NK-92 treated with Interleukin-12 subunit alpha and Interleukin-12 subunit beta, amount 100 ng/mL, for 24 hours (cell line): ENCODE results near the gene CDC25B.

Experiments
- DNase-seq: peaks from one replicate; lab custom pipeline; 2025; lab: John Stamatoyannopoulos, UW

The CDC25B gene

DNA sequence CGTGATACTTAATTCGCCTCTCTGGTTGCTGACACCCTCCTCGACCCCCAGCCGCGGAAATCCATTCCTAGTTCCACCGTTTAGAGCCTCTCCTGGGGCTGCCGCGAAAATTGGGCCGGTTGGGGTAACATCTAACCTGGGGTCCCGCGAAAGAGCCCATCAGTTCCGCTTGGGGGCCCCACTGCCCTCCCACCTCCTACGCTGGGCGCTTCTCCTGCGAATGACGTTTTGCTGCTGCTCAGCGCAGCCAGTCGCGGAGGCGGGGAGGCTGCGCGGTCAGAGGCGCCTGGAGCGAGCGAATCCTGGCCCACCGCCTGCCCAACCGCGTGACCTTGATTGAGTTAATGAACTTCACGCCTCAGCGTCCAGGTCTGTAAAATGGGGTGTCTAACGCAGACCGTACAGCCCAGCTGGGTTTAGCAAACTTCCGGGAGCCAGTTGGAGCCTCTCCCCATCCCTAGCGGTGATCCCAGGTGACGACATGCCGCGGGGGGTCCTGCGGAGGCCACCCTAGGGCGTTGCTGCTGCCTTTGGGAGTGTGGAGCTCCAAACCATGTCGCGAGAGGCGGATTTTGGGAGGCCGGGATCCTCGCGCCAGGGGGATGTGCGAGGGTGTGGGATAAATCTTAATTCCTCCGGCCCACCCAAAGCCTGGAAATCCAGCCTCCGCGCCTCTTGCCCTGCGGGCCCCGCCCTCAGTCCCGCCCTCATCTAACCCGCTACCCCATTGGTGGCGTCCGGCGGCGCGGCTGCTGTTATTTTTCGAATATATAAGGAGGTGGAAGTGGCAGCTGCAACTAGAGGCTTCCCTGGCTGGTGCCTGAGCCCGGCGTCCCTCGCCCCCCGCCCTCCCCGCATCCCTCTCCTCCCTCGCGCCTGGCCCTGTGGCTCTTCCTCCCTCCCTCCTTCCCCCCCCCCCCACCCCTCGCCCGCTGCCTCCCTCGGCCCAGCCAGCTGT lies at the start of gene CDC25B:
Gene CDC25B (plus strand): TSS at position 800 of the 958 bp plus-strand sequence. CDS start 222 bp downstream, outside the sequence.
- DNase-seq = peak; percentile 88

GRCh38 chr20:3747471-3747870 lies 48.6 kb upstream of the CDC25B start:
- no peak for DNase-seq

- DNase-seq = no peak
Measured at GRCh38 chr20:3748073-3748472, 48.0 kb upstream of the CDC25B start.

DNA sequence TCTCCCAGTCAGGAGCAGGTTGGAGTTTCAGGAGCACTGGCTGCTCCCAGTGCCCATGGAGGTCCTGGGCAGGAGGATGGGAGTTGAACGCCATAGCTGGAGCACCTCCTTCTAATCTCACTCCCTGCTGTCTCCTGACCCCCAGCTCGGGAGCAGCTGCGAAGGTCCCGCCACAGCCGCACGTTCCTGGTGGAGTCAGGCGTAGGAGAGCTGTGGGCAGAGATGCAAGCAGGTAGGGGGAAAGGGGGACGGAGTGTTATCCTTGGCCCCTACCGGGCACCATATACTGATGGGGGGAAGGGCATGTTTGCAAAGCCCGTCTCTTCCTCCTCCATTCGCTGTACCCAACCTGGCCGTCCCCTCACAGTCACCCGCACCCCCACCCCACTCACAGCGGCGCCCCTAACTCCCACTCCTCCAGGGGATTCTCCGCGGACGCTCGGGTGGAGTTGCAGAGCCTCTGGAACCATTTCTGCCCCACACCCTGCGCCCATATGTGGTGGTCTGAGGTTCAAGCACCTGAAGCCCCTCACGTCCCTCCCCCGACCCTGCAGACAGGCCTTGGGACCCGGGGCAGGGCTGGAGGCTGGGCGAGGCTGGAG lies 46.9 kb upstream of the CDC25B start:
- no peak for DNase-seq

DNA sequence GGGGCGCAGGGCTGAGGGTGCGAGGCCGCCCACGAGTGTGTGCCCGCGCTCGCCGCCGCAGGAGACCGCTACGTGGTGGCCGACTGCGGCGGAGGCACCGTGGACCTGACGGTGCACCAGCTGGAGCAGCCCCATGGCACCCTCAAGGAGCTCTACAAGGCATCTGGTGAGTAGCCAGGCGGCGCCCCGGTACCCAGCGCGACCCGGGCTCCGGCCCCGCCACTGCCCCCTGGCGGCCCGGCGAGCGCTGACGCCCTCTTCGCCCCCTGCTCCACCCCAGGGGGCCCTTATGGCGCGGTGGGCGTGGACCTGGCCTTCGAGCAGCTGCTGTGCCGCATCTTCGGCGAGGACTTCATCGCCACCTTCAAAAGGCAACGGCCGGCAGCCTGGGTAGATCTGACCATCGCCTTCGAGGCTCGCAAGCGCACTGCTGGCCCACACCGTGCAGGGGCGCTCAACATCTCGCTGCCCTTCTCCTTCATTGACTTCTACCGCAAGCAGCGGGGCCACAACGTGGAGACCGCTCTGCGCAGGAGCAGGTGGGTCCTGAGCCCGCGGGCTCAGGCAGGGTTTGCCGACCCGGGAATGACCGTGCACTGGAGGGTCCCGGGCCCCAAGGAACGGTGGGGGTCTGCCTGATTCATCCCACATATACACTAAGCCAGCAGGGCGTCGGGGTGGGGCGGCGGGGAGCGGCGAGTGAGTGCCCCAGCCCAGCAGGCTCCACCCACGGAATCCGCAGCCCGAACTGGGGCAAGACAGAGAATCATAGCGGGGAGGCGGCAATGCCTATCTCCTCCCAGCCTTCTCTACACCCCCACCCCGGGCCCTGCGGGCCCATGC lies 46.2 kb upstream of the CDC25B start:
- DNase-seq = no peak

DNA sequence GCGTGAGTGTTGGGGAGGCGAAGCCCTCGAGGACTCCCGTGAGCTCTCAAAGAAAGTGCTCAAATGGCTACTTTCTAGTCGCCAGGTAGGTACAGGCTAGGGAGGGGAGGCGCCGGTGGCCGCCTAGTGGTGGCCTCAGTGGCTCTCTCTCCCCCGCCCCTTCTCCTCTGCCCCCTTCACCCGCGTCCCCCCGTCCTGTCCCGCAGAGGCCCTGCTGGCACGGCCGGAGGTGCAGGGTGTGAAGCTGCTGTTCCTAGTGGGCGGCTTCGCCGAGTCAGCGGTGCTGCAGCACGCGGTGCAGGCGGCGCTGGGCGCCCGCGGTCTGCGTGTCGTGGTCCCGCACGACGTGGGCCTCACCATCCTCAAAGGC lies 44.8 kb upstream of the CDC25B start:
- no peak for DNase-seq

DNA sequence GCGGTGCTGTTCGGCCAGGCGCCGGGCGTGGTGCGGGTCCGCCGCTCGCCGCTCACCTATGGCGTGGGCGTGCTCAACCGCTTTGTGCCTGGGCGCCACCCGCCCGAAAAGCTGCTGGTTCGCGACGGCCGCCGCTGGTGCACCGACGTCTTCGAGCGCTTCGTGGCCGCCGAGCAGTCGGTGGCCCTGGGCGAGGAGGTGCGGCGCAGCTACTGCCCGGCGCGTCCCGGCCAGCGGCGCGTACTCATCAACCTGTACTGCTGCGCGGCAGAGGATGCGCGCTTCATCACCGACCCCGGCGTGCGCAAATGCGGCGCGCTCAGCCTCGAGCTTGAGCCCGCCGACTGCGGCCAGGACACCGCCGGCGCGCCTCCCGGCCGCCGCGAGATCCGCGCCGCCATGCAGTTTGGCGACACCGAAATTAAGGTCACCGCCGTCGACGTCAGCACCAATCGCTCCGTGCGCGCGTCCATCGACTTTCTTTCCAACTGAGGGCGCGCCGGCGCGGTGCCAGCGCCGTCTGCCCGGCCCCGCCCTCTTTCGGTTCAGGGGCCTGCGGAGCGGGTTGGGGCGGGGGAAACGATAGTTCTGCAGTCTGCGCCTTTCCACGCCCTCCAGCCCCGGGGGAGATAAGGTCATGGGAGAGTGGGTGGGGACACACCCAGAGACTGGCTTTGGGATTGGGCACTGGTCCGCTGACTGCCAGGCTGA lies 44.3 kb upstream of the CDC25B start:
- DNase-seq = no peak

DNA sequence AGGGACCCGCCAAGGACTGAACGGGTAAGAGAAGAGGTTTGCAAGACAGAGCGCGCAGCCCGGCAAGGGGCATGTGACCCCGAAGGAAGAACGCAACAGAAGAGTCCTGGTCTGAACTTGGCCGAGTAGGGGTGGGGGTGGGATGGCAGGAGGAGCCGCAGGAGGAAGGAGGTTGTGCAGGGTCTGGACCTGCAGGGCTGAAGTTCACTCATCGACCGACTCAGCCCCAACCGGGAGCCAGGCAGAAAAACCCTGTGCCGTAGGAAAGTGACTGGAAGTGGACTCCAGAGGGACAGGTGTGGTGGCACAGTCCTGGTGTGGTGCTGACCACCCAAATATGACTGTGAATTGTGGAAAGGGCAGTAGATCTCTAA lies 43.7 kb upstream of the CDC25B start:
- no peak for DNase-seq

GRCh38 chr20:3753098-3753497 lies 43.0 kb upstream of the CDC25B start:
- DNase-seq = no peak

- no peak for DNase-seq
Measured at GRCh38 chr20:3753501-3754275, 42.4 kb upstream of the CDC25B start.

- no peak for DNase-seq
Measured at GRCh38 chr20:3754276-3754630, 41.9 kb upstream of the CDC25B start.

DNA sequence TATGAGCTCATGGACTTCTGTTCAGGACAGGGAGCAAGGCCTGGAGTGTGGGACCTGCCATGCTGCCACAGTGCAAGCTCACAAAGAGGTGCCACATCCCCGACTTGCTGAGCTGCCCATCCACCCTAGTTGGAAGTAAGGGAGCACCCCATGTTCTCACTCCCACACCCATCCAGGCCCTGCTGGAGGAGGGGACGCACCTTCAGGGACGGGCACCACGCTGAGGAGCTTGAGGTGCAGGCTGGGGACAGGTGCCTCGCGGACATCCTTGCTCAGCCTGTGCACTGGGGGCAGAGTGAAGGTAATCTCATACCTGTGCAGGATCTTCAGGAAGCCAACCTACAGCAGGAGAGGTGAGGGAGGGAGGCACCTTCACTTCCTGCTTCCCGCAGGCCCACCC lies 40.8 kb upstream of the CDC25B start:
- DNase-seq = no peak

DNA sequence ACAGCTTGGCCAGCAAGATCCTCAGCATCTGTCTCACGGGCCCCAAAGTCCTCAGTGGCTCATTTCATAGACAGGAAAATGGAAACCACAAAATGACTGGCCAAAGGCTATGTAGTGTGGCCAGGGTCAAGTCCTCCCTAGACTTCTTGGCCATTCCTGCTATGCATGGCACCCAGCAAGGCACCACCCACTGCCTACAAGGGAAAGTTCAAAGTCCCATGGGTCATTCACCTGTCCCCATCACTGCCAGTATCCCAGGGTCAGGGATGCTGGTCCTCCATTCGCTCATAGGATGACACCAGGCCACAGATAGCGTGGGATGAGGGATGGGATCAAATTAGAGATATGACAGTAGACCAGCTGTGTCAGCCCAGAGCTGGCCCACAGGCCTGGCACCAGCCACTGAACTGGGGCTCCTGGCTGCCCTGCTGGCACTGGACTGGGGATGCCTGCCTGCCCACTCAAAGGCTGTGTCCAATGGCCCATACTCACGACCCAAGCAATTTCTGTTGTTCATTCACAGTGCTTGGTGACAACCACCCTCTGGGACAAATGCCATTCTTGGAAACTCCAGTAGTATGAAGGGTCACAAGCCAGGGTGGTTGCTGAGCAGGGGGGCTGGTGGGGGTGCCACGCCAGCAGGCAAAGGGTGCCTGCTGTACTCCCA lies 40.2 kb upstream of the CDC25B start:
- no peak for DNase-seq

- DNase-seq = no peak
Measured at GRCh38 chr20:3757268-3757667, 38.8 kb upstream of the CDC25B start.

DNA sequence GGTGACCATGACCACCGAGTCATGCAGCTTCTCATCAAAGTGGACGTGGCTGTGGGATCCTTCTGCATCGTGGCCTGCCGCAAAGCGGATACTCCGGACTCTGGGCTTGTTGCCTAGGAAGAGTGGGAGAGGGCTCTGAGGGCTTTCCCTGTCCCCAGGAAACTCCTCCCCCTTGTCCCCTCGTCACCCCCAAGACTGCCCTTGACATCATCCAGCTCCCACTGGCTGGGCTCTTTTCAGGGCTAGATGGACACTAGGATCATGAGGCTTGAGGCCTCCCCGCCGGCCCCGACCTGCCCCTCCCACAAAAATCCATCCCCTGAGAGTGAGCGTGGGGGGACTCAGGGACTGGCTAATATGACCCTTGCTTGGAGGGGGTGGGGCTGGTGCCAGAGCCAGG lies 37.5 kb upstream of the CDC25B start:
- DNase-seq = no peak

DNA sequence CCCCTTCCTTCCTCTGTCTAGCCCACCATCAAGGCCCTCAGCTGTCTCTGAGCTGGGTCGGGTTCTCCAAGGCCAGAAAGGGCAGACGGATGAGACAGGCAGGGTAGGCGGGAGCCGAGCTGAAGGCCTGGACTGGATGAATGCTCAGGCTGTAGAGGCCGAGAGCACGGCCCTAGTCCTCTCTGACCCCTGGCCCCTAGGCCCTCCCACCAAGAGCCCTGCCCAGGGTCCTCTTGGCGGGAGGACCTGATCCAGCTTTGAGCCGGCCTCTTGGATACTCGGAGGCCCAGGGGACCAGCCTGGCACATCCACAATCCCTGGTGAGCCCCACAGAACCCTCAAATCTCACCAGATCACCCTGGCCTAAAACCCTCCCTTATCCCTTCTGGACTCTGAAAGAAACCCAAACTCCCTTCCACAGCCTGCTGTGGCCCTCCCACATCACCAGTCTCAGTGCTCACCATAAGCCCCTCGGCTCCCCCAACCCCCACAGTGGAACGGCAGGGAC lies 36.7 kb upstream of the CDC25B start:
- no peak for DNase-seq

DNA sequence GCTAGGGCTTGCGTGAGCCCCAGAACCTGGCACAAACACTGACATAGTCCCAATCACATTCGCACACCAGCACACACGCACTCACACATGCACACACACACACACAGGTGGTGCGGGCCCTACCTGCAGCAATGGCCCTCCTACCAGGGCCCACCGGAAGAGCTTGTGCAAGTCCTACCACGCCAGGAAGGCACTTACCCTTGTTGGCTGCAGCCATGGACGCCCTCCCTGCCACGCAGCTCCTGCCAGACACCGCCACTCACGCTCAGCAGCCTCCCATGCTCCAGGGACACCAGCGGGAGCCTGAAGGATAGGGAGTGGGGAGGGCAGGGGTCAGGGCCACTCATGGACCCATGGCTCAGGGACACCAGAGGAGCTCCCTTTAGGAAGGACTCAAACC lies 36.2 kb upstream of the CDC25B start:
- DNase-seq = no peak

GRCh38 chr20:3760655-3761348 lies 35.3 kb upstream of the CDC25B start:
- no peak for DNase-seq

- no peak for DNase-seq
Measured at GRCh38 chr20:3763671-3764601, 32.2 kb upstream of the CDC25B start.
